IPS-11a (cell line): ENCODE measurements around the gene CCDC183.

Experiments
- H3K4me3 ChIP-seq: one replicate; pipeline ENCODE4 v1.5.1; 2013; ENCODE audit warnings: low read depth, low read length, control low read depth

CCDC183 gene

GRCh38 chr9:136847826-136848392 is 51.8 kb downstream of the CCDC183 start:
- H3K4me3 ChIP-seq: peak overlapping the region; percentile 72

- H3K4me3 ChIP-seq: peak overlapping the region; percentile 72
These were observed 52.4 kb downstream of the CCDC183 start for GRCh38 chr9:136848393-136849037.

- peak within 1 kb of the TSS; percentile 73 for H3K4me3 ChIP-seq
These were observed 53.2 kb downstream of the CCDC183 start, which contains the start of gene PHPT1 for GRCh38 chr9:136849038-136849959. Gene PHPT1 (plus strand): TSS chr9:136849409. CDS start chr9:136849431, 22 bp downstream.

GRCh38 chr9:136849960-136850865 is 54.1 kb downstream of the CCDC183 start:
- H3K4me3 ChIP-seq: peak overlapping the region; percentile 41

- H3K4me3 ChIP-seq: no peak overlapping the region
These were observed 55.0 kb downstream of the CCDC183 start for GRCh38 chr9:136850866-136851775.

GRCh38 chr9:136851941-136852663 is 56.0 kb downstream of the CCDC183 start, which contains the start of gene MAMDC4:
Gene MAMDC4 (plus strand): TSS chr9:136852346. CDS start chr9:136852417, 71 bp downstream.
- H3K4me3 ChIP-seq: no peak within 1 kb of the TSS

- H3K4me3 ChIP-seq: no peak overlapping the region
These were observed 56.8 kb downstream of the CCDC183 start for GRCh38 chr9:136852664-136853595.

GRCh38 chr9:136853596-136854112 is 57.5 kb downstream of the CCDC183 start:
- H3K4me3 ChIP-seq: no peak overlapping the region

GRCh38 chr9:136854113-136854841 is 58.1 kb downstream of the CCDC183 start:
- no peak overlapping the region for H3K4me3 ChIP-seq

- H3K4me3 ChIP-seq: no peak overlapping the region
These were observed 58.8 kb downstream of the CCDC183 start for GRCh38 chr9:136854842-136855460.

GRCh38 chr9:136855461-136856078 is 59.4 kb downstream of the CCDC183 start:
- no peak overlapping the region for H3K4me3 ChIP-seq

- no peak overlapping the region for H3K4me3 ChIP-seq
These were observed 59.9 kb downstream of the CCDC183 start for GRCh38 chr9:136856079-136856476.

GRCh38 chr9:136856541-136857141 is 60.5 kb downstream of the CCDC183 start:
- no peak overlapping the region for H3K4me3 ChIP-seq

GRCh38 chr9:136857166-136857565 is 61.0 kb downstream of the CCDC183 start:
- no peak overlapping the region for H3K4me3 ChIP-seq
